Kidney epithelial cell (primary cell): ENCODE measurements around the gene NDUFV2. TPM values are rescaled to one million over a fixed set of nuclear protein-coding genes. Genes with fewer than 3 reads are reported as not detected.
"Not testable (repeated sequence)": the region's sequence is repeated elsewhere in the genome, so short reads cannot be mapped to it uniquely, and the experiment has no call there.

Experiments
- DNase-seq: peaks from one replicate; pipeline ENCODE4 v3.0.0-alpha.2; 2010; ENCODE audit warnings: low read depth
- H3K27me3 ChIP-seq: 2 replicates; pipeline ENCODE4 v1.6.0; 2011; ENCODE audit warnings: low read length; ENCODE audit not compliant: control insufficient read depth, insufficient read depth
- H3K36me3 ChIP-seq: 2 replicates; pipeline ENCODE4 v1.5.1; 2011; ENCODE audit warnings: low read length; ENCODE audit not compliant: control insufficient read depth, insufficient read depth
- H3K4me3 ChIP-seq: 2 replicates; pipeline ENCODE4 v1.5.1; 2011; ENCODE audit warnings: low read depth, mild to moderate bottlenecking, control low read depth, low read length
- total RNA-seq: library from RNA; depleted of rRNA; stranded (reverse); fragments of >200 nt; gene quantifications from 2 replicates; pipeline ENCODE4 v1.2.3, GENCODE V29; 2015
- TF ChIP-seq, protein P1 (sequence below): IDR thresholded peaks from 2 replicates; pipeline ENCODE4 v1.5.1; 2011; ENCODE audit warnings: mild to moderate bottlenecking, moderate library complexity, low read length, control low read depth, inconsistent platforms; ENCODE audit not compliant: insufficient read depth, poor library complexity, severe bottlenecking

Gene NDUFV2
- total RNA-seq, 1 donor from 2014 or later: 93.3 TPM

DNA sequence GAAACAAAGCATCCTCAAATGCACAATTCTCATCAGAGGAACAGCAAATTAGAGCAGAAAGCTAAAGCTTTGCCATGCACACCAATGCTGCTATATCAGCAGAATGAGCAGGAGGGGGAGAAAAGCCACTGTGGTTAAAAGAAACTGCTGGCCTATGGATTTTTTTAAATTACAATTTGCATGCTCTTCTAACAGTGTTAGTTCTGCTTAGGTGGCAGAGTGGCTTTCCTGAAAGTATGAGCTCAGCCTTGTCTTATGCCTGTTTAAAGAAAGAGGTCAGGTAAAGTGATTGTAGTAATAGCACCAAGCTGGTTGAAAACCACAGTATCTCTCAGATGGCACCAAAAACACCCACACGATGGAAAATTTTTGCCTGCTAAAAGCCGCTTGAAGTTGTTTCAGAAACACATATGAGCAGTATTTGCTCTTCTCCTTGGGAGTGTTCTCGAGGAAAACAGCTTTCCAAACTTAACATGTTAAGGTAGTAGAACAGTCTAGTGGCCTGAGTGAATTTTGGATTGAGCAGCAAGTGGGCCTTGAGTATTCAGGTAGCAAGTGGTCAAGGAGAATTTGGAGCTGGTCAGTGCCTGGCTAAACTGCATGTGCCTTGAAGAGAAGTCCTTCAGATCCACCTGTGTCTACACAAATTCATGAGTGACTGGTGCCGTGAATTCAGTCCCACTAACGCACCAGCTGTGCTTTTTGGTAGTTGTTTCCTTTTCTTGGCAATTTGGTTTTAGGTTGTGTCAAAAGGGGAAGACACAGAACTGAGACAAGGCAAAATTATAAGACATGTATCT is 19.6 kb upstream of the NDUFV2 start:
- no peaks in the 10 kb centered on the region for H3K36me3 ChIP-seq
- TF ChIP-seq, protein P1, sequence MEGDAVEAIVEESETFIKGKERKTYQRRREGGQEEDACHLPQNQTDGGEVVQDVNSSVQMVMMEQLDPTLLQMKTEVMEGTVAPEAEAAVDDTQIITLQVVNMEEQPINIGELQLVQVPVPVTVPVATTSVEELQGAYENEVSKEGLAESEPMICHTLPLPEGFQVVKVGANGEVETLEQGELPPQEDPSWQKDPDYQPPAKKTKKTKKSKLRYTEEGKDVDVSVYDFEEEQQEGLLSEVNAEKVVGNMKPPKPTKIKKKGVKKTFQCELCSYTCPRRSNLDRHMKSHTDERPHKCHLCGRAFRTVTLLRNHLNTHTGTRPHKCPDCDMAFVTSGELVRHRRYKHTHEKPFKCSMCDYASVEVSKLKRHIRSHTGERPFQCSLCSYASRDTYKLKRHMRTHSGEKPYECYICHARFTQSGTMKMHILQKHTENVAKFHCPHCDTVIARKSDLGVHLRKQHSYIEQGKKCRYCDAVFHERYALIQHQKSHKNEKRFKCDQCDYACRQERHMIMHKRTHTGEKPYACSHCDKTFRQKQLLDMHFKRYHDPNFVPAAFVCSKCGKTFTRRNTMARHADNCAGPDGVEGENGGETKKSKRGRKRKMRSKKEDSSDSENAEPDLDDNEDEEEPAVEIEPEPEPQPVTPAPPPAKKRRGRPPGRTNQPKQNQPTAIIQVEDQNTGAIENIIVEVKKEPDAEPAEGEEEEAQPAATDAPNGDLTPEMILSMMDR: no peak
- DNase-seq: no peak
- no peak overlapping the region for H3K4me3 ChIP-seq
- no peaks in the 10 kb centered on the region for H3K27me3 ChIP-seq

DNA sequence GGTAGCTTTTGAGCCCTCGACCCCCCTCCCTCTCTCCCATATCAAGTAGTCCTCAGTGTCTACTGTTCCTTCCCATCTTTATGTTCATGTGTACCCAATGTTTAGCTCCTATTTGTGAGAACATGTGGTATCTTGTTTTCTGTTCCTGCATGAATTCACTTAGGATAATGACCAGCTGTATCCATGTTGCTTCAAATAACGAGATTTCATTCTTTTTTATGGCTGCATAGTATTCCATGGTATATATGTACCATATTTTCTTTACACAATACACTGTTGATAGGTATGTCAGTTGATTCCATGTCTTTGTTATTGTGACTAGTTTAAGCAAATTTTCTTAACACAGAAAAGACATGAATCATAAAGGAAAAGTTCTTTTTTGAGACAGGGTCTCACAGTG is 16.5 kb upstream of the NDUFV2 start:
- Histone ChIP-seq H3K4me3 (no peak overlapping the region), H3K36me3 (no peaks in the 10 kb centered on the region), H3K27me3 (no peaks in the 10 kb centered on the region)
- no peak for DNase-seq
- TF ChIP-seq, protein P1: no peak

GRCh38 chr18:9086624-9087023 is 15.9 kb upstream of the NDUFV2 start:
- H3K27me3 ChIP-seq: no peaks in the 10 kb centered on the region
- H3K36me3 ChIP-seq: no peaks in the 10 kb centered on the region
- H3K4me3 ChIP-seq: no peak overlapping the region
- no peak for DNase-seq
- TF ChIP-seq, protein P1: no peak

GRCh38 chr18:9087144-9087543 is 15.4 kb upstream of the NDUFV2 start:
- Histone ChIP-seq H3K36me3 (no peaks in the 10 kb centered on the region), H3K27me3 (no peaks in the 10 kb centered on the region), H3K4me3 (no peak overlapping the region)
- TF ChIP-seq, protein P1: no peak
- DNase-seq: no peak

DNA sequence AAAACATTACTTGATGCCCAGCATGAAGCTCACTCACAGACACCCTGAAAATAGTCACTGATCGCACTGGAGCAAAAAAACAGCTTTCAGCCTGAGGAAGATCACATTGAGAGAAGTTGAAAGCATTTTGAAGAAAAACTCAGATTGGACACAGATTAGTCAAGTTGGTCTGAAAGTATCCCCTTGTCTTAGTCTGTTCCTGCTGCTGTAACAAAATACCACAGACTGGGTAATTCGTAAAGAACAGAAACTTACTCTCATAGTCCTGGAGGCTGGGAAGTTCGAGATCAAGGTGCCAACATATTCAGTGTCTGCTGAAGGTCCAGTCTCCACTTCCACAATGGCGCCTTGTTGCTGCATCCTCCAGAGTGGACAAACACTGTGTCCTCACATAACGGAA is 14.2 kb upstream of the NDUFV2 start:
- Histone ChIP-seq H3K36me3 (no peaks in the 10 kb centered on the region), H3K4me3 (no peak overlapping the region), H3K27me3 (no peaks in the 10 kb centered on the region)
- TF ChIP-seq, protein P1: no peak
- no peak for DNase-seq

DNA sequence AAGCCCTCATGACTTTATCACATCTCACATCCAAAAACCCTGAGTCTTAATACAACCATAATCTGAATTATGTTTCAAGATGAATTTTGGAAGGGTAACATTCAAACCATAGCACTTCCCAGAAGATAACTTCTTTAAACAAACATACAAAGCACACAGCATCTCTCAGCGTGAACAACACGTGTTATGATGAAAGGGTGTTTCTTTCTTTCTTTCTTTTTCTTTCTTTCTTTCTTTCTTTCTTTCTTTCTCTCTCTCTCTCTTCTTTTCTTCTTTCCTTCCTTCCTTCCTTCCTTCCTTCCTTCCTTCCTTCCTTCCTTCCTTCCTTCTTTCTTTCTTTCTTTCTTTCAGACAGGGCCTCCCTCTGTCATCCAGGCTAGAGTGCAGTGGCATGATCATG is 13.8 kb upstream of the NDUFV2 start:
- H3K36me3 ChIP-seq, H3K27me3 ChIP-seq, H3K4me3 ChIP-seq, DNase-seq: not testable (repeated sequence)
